Measurements from ENCODE around the gene CCNB2.

DNA sequence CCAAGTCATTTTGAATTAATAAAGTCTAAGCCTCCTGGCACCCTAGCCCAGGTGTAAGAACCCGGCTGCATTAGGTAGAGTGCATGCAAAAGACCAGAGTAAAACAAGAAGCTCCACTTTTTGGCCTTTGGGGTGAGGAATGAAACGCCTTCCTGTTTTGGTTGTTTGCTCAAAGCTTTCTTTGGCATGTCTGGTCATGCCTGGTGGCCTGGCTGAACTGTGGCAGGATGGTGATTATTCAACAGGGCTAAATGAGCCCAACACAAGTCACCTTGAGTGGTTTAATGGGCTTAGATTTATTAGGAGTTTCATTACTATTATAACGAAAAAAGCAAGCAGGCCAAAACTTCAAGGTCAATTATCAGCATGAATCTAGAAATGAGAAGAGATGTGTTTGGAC is 60.8 kb downstream of the CCNB2 start:
- TF ChIP-seq, protein P1, sequence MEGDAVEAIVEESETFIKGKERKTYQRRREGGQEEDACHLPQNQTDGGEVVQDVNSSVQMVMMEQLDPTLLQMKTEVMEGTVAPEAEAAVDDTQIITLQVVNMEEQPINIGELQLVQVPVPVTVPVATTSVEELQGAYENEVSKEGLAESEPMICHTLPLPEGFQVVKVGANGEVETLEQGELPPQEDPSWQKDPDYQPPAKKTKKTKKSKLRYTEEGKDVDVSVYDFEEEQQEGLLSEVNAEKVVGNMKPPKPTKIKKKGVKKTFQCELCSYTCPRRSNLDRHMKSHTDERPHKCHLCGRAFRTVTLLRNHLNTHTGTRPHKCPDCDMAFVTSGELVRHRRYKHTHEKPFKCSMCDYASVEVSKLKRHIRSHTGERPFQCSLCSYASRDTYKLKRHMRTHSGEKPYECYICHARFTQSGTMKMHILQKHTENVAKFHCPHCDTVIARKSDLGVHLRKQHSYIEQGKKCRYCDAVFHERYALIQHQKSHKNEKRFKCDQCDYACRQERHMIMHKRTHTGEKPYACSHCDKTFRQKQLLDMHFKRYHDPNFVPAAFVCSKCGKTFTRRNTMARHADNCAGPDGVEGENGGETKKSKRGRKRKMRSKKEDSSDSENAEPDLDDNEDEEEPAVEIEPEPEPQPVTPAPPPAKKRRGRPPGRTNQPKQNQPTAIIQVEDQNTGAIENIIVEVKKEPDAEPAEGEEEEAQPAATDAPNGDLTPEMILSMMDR (IDR thresholded peaks at IDR 0.05; ENCODE audit: poor library complexity), result no peak
- TF ChIP-seq EZH2phosphoT487 (IDR thresholded peaks at IDR 0.05; ENCODE audit: low read depth, severe bottlenecking, unreplicated experiment) (no peak), EZH2 (IDR thresholded peaks at IDR 0.05; ENCODE audit: borderline replicate concordance) (no peak)
